Smooth muscle cell of the brain vasculature (primary cell): ENCODE measurements around the gene SPATA13.
"Not testable (repeated sequence)": the region's sequence is repeated elsewhere in the genome, so short reads cannot be mapped to it uniquely, and the experiment has no call there.

Experiments used
- DNase-seq: peaks from one replicate; pipeline ENCODE4 v3.0.0-alpha.2; 2012; ENCODE audit warnings: low read depth, low spot score

SPATA13 gene

GRCh38 chr13:24160458-24161009 lies at the start of gene SPATA13:
Gene SPATA13 (plus strand): TSS chr13:24160720. CDS start chr13:24222930, 62,210 bp downstream.
- DNase-seq = peak; percentile 69

GRCh38 chr13:24112791-24113190 lies 47.7 kb upstream of the SPATA13 start:
- DNase-seq = no peak

- DNase-seq = no peak
These were observed 44.8 kb upstream of the SPATA13 start for GRCh38 chr13:24115671-24116070.

- no peak for DNase-seq
These were observed 44.4 kb upstream of the SPATA13 start for GRCh38 chr13:24116131-24116530.

GRCh38 chr13:24118576-24118975 lies 41.9 kb upstream of the SPATA13 start:
- no peak for DNase-seq

GRCh38 chr13:24119626-24120508 lies 40.7 kb upstream of the SPATA13 start:
- DNase-seq = no peak

GRCh38 chr13:24122045-24122444 lies 38.5 kb upstream of the SPATA13 start:
- not testable (repeated sequence) for DNase-seq

- DNase-seq = no peak
These were observed 38.0 kb upstream of the SPATA13 start for GRCh38 chr13:24122569-24122968.

- no peak for DNase-seq
These were observed 36.8 kb upstream of the SPATA13 start for GRCh38 chr13:24123761-24124160.

- no peak for DNase-seq
These were observed 35.6 kb upstream of the SPATA13 start for GRCh38 chr13:24124789-24125476.

- peak; percentile 31 for DNase-seq
These were observed 33.3 kb upstream of the SPATA13 start for GRCh38 chr13:24127116-24127631.

GRCh38 chr13:24128112-24128511 lies 32.4 kb upstream of the SPATA13 start:
- no peak for DNase-seq

- no peak for DNase-seq
These were observed 31.6 kb upstream of the SPATA13 start for GRCh38 chr13:24128962-24129361.

GRCh38 chr13:24129914-24130774 lies 30.4 kb upstream of the SPATA13 start:
- DNase-seq = no peak

- no peak for DNase-seq
These were observed 28.8 kb upstream of the SPATA13 start for GRCh38 chr13:24131749-24132148.

- DNase-seq = no peak
These were observed 27.3 kb upstream of the SPATA13 start for GRCh38 chr13:24133021-24133795.

- no peak for DNase-seq
These were observed 26.3 kb upstream of the SPATA13 start for GRCh38 chr13:24134231-24134630.

GRCh38 chr13:24134757-24135156 lies 25.8 kb upstream of the SPATA13 start:
- DNase-seq = no peak

- DNase-seq = no peak
These were observed 24.7 kb upstream of the SPATA13 start for GRCh38 chr13:24135674-24136300.

GRCh38 chr13:24138911-24139310 lies 21.6 kb upstream of the SPATA13 start:
- DNase-seq = no peak
